Measurements from ENCODE around the gene ZBTB40.

DNA sequence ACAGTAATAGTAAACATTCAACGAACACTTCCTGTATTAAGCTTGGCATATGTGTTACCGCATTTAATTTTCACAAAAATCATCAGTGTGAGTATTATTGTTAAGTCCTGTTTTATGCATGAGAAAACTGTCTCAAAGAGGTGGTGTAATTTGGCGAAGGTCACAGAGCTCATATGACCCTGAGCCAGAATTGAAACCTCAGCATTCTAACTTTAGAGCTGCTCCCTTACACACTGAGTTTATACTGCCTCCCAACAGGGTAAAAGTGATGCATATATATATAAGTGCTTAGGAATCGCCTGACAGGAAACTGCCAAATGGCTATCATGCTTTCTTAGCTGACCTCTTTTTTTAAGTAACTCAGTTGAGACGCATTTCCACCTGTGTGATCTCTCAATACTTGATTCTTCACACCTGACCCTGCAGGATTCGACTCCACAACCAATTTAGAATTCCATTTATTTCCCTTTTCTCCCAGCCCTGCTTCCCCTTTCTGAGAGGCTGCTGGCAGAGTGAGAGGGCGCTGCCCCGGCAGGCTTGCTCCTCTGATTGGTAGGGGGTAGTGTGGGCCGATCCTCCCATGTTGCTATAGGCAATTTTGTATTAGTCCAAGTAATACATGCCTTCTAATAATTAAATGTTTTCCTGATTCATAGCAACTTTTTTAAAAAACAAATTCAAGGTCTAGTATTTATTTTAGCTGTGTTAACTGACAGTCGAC lies 40.5 kb downstream of the ZBTB40 start:
- TF ChIP-seq, protein P1, sequence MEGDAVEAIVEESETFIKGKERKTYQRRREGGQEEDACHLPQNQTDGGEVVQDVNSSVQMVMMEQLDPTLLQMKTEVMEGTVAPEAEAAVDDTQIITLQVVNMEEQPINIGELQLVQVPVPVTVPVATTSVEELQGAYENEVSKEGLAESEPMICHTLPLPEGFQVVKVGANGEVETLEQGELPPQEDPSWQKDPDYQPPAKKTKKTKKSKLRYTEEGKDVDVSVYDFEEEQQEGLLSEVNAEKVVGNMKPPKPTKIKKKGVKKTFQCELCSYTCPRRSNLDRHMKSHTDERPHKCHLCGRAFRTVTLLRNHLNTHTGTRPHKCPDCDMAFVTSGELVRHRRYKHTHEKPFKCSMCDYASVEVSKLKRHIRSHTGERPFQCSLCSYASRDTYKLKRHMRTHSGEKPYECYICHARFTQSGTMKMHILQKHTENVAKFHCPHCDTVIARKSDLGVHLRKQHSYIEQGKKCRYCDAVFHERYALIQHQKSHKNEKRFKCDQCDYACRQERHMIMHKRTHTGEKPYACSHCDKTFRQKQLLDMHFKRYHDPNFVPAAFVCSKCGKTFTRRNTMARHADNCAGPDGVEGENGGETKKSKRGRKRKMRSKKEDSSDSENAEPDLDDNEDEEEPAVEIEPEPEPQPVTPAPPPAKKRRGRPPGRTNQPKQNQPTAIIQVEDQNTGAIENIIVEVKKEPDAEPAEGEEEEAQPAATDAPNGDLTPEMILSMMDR (IDR thresholded peaks at IDR 0.05): no peak
- TF ChIP-seq POLR2A (IDR thresholded peaks at IDR 0.05): no peak
- TF ChIP-seq EP300 (IDR thresholded peaks at IDR 0.05): no peak
- no peak for TF ChIP-seq POLR2AphosphoS5 (IDR thresholded peaks at IDR 0.05)
